Motor neuron (in vitro differentiated cells): ENCODE data around the gene GRM3. TPM values are rescaled to one million over a fixed set of nuclear protein-coding genes. Genes with fewer than 3 reads are reported as not detected.

Source experiments
- ATAC-seq, 8 experiments: fragments of 200-7000 bp; cut with Tn5 transposase; replicated peaks in 6 of 8; 2 replicates each; pipeline ENCODE4 v1.8.0; 2021; ENCODE audit warnings: mild to moderate bottlenecking in 8 of 8, moderate library complexity in 8 of 8
- H3K27ac ChIP-seq, 2 donors: fragments of 250-450 bp; sonication (Bioruptor Pico); 2 replicates each; pipeline ENCODE4 v1.9.0; 2021; ENCODE audit warnings: antibody characterized with exemption in 2 of 2, mild to moderate bottlenecking in 2 of 2, moderate library complexity in 1 of 2
- H3K4me1 ChIP-seq, 2 donors: fragments of 250-450 bp; sonication (Bioruptor Pico); replicated peaks in 1 of 2; 2 replicates each; pipeline ENCODE4 v1.6.1; 2021; ENCODE audit warnings: antibody characterized with exemption in 2 of 2, mild to moderate bottlenecking in 2 of 2, moderate library complexity in 1 of 2
- H3K4me3 ChIP-seq, 5 donors: fragments of 250-450 bp; sonication (Bioruptor Pico); 2 replicates each; pipeline ENCODE4 v1.9.0; 2021; ENCODE audit warnings: antibody characterized with exemption in 5 of 5, mild to moderate bottlenecking in 5 of 5, moderate library complexity in 4 of 5
- WGBS, 10 experiments: fragments of 450-650 bp; shearing (Covaris generic); methylation state at CpG; one replicate each; pipeline ENCODE4 v1.0.0; 2022; 5-methylcytosine and 5-hydroxymethylcytosine counted together
- in situ Hi-C, 9 experiments: fragments of 400-800 bp; cut with MboI; loops; one replicate each; pipeline ENCODE4 v1.15.0; 2021; ENCODE audit warnings: low sequenced_read_pairs in 9 of 9, low pct_unique_long_range_greater_than_20kb in 2 of 9; ENCODE audit not compliant: unreplicated experiment in 9 of 9
- total RNA-seq, 8 experiments: library from RNA; unstranded; fragments of 300-600 nt; gene quantifications; 2 replicates each; pipeline versions ENCODE4 v1.2.3 to v1.2.4, GENCODE V29; 2022

GRM3 gene
- total RNA-seq, 8 experiments from 2014 or later, result 0.40 to 3.9 (median 2.8) TPM; not detected in 2

DNA sequence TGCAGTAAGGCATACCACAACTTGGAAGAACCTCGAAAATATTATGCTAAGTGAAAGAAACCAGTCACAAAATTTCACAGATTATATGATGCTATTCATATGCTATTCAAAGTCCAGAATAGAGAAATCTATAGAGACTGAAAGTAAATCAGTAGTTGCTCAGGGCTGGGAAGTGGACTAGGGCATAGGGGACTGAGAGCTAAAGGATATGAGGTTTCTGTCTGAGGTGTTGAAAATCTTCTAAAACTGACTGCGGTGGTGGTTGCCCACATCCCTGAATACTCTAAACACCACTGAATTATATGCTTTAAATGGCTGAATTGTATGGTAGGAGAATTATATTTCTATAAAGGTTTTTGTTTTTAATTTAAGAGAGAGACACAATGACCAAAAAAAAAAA, 254.5 kb downstream of the GRM3 start:
- 11 to 100% (median 92%) methylated on average over 1 to 2 of the region's 2 CpGs; no CpG with 5 or more reads in 1 of the 10 experiments for WGBS, 10 experiments
- Histone ChIP-seq H3K4me3 (no peak overlapping the region), H3K4me1 (no peaks in the 10 kb centered on the region), H3K27ac (no peak overlapping the region)
- in situ Hi-C loops, result no loop called here
- ATAC-seq, result no peak

GRCh38 chr7:86900886-86901285, 257.2 kb downstream of the GRM3 start:
- in situ Hi-C loops, result loop anchor here in 4 of 9 experiments (25.0 kb wide), 2 partner anchors 511 to 1014 kb away; no protein-coding TSS in a partner anchor
- no peak overlapping the region for H3K4me3 ChIP-seq
- H3K27ac ChIP-seq, result no peak overlapping the region
- no peaks in the 10 kb centered on the region for H3K4me1 ChIP-seq
- no peak for ATAC-seq

DNA sequence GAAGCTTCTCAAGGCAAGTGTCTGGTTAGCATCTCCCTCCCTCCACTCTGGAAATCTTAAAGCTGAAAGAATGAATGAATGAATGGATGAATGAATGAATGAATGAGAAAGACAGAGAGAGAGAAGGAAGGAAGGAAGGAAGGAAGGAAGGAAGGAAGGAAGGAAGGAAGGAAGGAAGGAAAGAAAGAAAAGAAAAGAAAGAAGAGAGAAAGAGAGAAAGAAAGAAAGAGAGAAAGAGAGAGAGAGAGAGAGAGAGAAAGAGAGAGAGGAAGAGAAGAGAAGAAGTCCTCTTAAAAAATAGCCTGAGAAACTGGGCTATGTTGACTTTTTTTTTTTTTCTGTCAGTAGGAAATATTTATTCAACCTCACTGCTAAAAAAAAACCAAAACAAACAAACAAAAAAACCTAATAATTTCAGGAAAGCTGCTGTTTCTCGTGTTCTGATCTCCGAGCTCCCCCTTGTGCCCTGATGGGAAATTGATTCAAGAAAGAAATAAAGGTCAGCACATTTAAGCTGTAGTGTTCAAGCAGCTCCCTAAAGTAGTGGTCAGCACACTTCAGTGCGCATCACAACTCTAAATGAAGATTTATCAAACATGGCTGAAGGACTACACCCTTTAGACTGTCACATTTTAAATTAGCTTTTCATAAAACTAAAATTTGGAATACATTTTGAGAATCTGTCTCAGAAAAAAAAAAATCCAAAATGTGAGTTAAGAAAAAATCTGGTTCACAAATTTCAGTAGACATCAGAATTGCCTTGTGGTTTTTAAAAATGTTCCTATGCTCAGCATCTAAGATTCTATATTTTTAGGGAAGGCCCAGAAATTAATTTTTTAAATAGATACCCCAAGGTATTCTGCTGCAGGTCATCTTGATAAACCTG, 261.5 kb downstream of the GRM3 start:
- 1 to 47% (median 25%) methylated on average over 2 to 3 of the region's 3 CpGs for WGBS, 10 experiments
- in situ Hi-C loops, result loop anchor here in 4 of 9 experiments (25.0 kb wide), 2 partner anchors 507 to 1018 kb away; no protein-coding TSS in a partner anchor
- H3K4me1 ChIP-seq, result no peaks in the 10 kb centered on the region
- H3K4me3 ChIP-seq, result no peak overlapping the region
- no peak overlapping the region for H3K27ac ChIP-seq
- ATAC-seq, result peak in 3 of 8 experiments; percentile 42 to 56 (median 50)

DNA sequence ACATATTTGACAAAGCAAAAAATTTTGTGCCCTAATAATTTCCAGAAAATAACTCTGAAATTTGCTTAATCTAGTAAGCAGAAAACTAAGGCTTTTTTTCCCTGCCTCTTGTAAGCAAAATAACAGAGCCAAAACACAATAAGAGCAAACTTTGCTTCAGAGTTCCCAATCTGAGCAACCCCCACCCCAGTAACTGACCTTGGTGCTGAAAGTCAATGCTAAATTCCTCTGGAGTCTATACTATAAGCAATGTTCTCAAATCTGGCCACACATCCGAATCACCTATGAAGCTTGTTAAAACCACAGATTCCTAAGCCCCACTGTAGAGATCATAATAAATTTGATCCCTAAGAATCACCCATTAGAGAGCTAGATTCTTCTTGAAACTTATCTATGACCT, 265.2 kb downstream of the GRM3 start:
- in situ Hi-C loops, result loop anchor here in 4 of 9 experiments (25.0 kb wide), 2 partner anchors 503 to 1022 kb away; no protein-coding TSS in a partner anchor
- Histone ChIP-seq H3K4me1 (no peaks in the 10 kb centered on the region), H3K4me3 (no peak overlapping the region), H3K27ac (no peak overlapping the region)
- ATAC-seq, result peak in 1 of 8 experiments; percentile 32
- WGBS, 10 experiments, result 0 to 80% (median 60%) methylated on average over 1 of the region's 1 CpG; no CpG with 5 or more reads in 3 of the 10 experiments

DNA sequence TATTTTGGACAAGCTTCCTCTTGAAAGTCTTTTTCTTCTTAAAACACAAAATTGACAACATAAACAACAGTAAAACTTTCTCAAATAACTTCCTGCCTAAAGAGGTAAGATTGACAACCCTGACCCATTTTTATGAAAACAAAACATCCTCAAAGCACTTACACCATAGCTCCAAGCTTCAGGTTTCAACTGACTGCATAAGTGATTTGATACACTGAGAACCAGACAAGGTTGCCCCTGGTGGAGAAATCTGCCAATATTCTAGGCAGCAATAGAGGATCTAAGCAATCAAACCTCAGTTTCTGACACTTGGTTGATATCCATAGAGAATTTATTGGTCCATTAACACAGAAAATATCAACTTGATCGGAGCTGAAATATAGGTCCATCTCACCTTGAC, 267.9 kb downstream of the GRM3 start:
- H3K4me1 ChIP-seq, result no peaks in the 10 kb centered on the region
- 44 to 100% (median 93%) methylated on average over 1 of the region's 1 CpG; no CpG with 5 or more reads in 2 of the 10 experiments for WGBS, 10 experiments
- peak in 1 of 8 experiments; percentile 27 for ATAC-seq
- H3K4me3 ChIP-seq, result no peak overlapping the region
- in situ Hi-C loops, result loop anchor here in 4 of 9 experiments (25.0 kb wide), 2 partner anchors 501 to 1024 kb away; no protein-coding TSS in a partner anchor
- H3K27ac ChIP-seq, result no peak overlapping the region

DNA sequence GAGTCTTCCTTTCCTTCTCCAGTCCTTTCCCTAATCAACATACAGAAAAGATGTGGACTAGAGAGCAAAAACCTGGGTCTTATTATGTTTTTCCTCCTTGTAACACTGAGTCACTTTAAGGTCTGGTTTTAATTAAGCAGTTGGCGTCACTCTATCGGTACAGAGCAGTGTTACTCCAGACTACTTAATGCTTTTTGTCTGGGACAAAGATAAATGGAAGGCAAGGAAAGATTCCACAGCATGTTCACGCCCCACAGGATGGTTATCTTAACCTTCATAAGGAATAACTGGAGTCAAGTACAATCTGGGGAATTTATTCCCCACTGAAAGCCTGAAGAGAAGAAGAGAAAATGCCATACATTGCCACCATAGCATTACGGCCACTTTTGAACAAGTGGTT, 270.0 kb downstream of the GRM3 start:
- 47 to 100% (median 87%) methylated on average over 1 to 4 of the region's 4 CpGs; no CpG with 5 or more reads in 3 of the 10 experiments for WGBS, 10 experiments
- Histone ChIP-seq H3K4me3 (no peak overlapping the region), H3K4me1 (no peaks in the 10 kb centered on the region), H3K27ac (no peak overlapping the region)
- ATAC-seq, result peak in 2 of 8 experiments; percentile 86 to 97
- in situ Hi-C loops, result loop anchor here in 4 of 9 experiments (25.0 kb wide), 2 partner anchors 499 to 1026 kb away; no protein-coding TSS in a partner anchor
